RPMI7951 (cell line): ENCODE results near the gene XKR7. TPM values are rescaled to one million over a fixed set of nuclear protein-coding genes. Genes with fewer than 3 reads are reported as not detected.

Source experiments
- DNase-seq: peaks from one replicate; pipeline ENCODE4 v3.0.0-alpha.2; 2012; ENCODE audit warnings: low read depth
- total RNA-seq: library from RNA; depleted of rRNA; stranded (reverse); fragments of >200 nt; shearing (Covaris generic); gene quantifications from 2 replicates; pipeline ENCODE4 v1.2.3, GENCODE V29; 2014

Gene XKR7
- total RNA-seq, 1 experiment from 2014 or later: not detected

GRCh38 chr20:31977080-31977479 is 9.1 kb downstream of the XKR7 start:
- no peak for DNase-seq

GRCh38 chr20:31979713-31980426 is 11.9 kb downstream of the XKR7 start:
- no peak for DNase-seq

- DNase-seq: no peak
Measured at GRCh38 chr20:31981784-31982183, 13.8 kb downstream of the XKR7 start.

- DNase-seq: no peak
Measured at GRCh38 chr20:31984981-31985471, 17.1 kb downstream of the XKR7 start.

GRCh38 chr20:31987744-31988143 is 19.8 kb downstream of the XKR7 start:
- DNase-seq: peak; percentile 15

GRCh38 chr20:31988430-31989015 is 20.6 kb downstream of the XKR7 start:
- no peak for DNase-seq

- no peak for DNase-seq
Measured at GRCh38 chr20:31989030-31989645, 21.2 kb downstream of the XKR7 start.

GRCh38 chr20:31990641-31991338 is 22.8 kb downstream of the XKR7 start:
- no peak for DNase-seq

- DNase-seq: no peak
Measured at GRCh38 chr20:31991339-31991705, 23.4 kb downstream of the XKR7 start.

GRCh38 chr20:31992086-31992485 is 24.1 kb downstream of the XKR7 start:
- DNase-seq: no peak

GRCh38 chr20:31996996-31997395 is 29.0 kb downstream of the XKR7 start:
- DNase-seq: no peak

- no peak for DNase-seq
Measured at GRCh38 chr20:31998246-31998645, 30.3 kb downstream of the XKR7 start.

- no peak for DNase-seq
Measured at GRCh38 chr20:32003325-32003724, 35.4 kb downstream of the XKR7 start.

GRCh38 chr20:32004963-32005362 is 37.0 kb downstream of the XKR7 start:
- DNase-seq: peak; percentile 47

- DNase-seq: no peak
Measured at GRCh38 chr20:32006053-32006452, 38.1 kb downstream of the XKR7 start.

- DNase-seq: no peak
Measured at GRCh38 chr20:32006841-32007786, 39.2 kb downstream of the XKR7 start.

- DNase-seq: peak; percentile 21
Measured at GRCh38 chr20:32007787-32008616, 40.1 kb downstream of the XKR7 start.

GRCh38 chr20:32009564-32009963 is 41.6 kb downstream of the XKR7 start:
- no peak for DNase-seq

- no peak for DNase-seq
Measured at GRCh38 chr20:32010101-32010500, 42.1 kb downstream of the XKR7 start, which contains the start of gene CCM2L. Gene CCM2L (plus strand): TSS chr20:32010438. CDS start chr20:32010455, 17 bp downstream.

GRCh38 chr20:32010666-32011065 is 42.7 kb downstream of the XKR7 start:
- no peak for DNase-seq
